ENCODE results near the gene IFIH1. TPM values are rescaled to one million over a fixed set of nuclear protein-coding genes. Genes with fewer than 3 reads are reported as not detected.

The IFIH1 gene
- total and polyA plus RNA-seq, 9 of the 15 experiments (the other 6 are each of a cell fraction or from before 2014, with no cell fraction given) = 0.15 to 1.2 (median 0.60) TPM; not detected in 1

DNA sequence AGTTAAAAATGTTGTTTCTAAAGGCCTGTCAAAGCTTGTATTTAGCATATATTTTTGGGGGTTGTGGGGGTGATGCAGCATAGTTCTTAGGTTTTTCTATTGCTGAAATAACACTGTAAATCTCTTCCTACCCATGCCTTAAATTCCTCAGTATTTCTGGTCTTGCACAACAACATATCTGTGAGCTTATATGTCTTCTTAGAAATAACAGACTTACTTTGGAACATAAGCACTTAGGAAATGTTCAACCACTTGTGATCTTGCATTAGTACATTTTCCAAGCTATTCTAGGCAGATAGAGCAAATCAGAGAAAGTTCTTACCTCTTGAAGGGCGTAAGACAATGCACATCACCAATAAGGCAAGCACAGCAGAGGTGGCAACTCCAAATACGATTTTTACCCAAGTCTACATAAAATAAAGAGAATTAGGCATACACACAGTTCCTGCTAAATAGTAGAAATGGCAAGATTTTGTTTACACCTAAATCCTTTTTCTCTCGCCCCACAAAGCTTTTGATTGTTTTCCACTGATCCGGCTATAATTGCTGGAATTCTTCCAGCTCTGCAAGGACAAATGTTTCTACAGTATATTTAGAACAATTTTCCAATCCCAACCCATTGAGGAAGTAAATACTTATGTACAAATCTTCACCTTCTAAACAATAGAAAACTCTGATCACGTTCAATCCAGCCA is 75.8 kb downstream of the IFIH1 start:
- H3K9me1 ChIP-seq (ENCODE audit: control insufficient read depth, insufficient read depth, low read length) = no peaks in the 10 kb centered on the region
- H2AFZ ChIP-seq (ENCODE audit: low read depth, low read length) = no peak overlapping the region
- H3K27ac ChIP-seq (ENCODE audit: extremely low read depth, low read depth, low read length) = no peak overlapping the region
- intact Hi-C loops (cut with micrococcal nuclease) = no loop called here
- no peak for ATAC-seq
- no peak for TF ChIP-seq HNRNPK (IDR thresholded peaks at IDR 0.05; ENCODE audit: low read depth, low read length, poor library complexity, severe bottlenecking)
- TF ChIP-seq POLR2G (IDR thresholded peaks at IDR 0.05; ENCODE audit: low read depth, low read length) = no peak
- no peak for TF ChIP-seq GATA2 (CRISPR knock-in tag; IDR thresholded peaks at IDR 0.05)
- TF ChIP-seq KLF6 (CRISPR knock-in tag; IDR thresholded peaks at IDR 0.05; ENCODE audit: borderline replicate concordance) = no peak
- TF ChIP-seq, protein P1, sequence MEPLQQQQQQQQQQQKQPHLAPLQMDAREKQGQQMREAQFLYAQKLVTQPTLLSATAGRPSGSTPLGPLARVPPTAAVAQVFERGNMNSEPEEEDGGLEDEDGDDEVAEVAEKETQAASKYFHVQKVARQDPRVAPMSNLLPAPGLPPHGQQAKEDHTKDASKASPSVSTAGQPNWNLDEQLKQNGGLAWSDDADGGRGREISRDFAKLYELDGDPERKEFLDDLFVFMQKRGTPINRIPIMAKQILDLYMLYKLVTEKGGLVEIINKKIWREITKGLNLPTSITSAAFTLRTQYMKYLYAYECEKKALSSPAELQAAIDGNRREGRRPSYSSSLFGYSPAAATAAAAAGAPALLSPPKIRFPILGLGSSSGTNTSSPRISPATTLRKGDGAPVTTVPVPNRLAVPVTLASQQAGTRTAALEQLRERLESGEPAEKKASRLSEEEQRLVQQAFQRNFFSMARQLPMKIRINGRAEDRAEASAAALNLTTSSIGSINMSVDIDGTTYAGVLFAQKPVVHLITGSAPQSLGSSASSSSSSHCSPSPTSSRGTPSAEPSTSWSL (CRISPR knock-in tag; IDR thresholded peaks at IDR 0.05; ENCODE audit: borderline replicate concordance) = no peak
- no peak for TF ChIP-seq FOSL1 (tag; conservative IDR thresholded peaks at IDR 0.05)
- no peak for TF ChIP-seq CHD1 (IDR thresholded peaks at IDR 0.05; ENCODE audit: low read length)
- TF ChIP-seq, protein P2, sequence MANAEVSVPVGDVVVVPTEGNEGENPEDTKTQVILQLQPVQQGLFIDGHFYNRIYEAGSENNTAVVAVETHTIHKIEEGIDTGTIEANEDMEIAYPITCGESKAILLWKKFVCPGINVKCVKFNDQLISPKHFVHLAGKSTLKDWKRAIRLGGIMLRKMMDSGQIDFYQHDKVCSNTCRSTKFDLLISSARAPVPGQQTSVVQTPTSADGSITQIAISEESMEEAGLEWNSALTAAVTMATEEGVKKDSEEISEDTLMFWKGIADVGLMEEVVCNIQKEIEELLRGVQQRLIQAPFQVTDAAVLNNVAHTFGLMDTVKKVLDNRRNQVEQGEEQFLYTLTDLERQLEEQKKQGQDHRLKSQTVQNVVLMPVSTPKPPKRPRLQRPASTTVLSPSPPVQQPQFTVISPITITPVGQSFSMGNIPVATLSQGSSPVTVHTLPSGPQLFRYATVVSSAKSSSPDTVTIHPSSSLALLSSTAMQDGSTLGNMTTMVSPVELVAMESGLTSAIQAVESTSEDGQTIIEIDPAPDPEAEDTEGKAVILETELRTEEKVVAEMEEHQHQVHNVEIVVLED (CRISPR knock-in tag; IDR thresholded peaks at IDR 0.05) = no peak
- TF ChIP-seq SOX6 (IDR thresholded peaks at IDR 0.05) = no peak
- no peak for TF ChIP-seq BCOR (IDR thresholded peaks at IDR 0.05)
- no peak for TF ChIP-seq USF2 (CRISPR knock-in tag; IDR thresholded peaks at IDR 0.05)
- TF ChIP-seq HDAC1 (IDR thresholded peaks at IDR 0.05) = no peak
- TF ChIP-seq NFXL1 (CRISPR knock-in tag; IDR thresholded peaks at IDR 0.05) = no peak
- no peak for TF ChIP-seq SAFB (IDR thresholded peaks at IDR 0.05; ENCODE audit: borderline replicate concordance, low read depth, low read length)
- no peak for TF ChIP-seq SMARCA4 (IDR thresholded peaks at IDR 0.05)
- no peak for TF ChIP-seq RBFOX2 (IDR thresholded peaks at IDR 0.05; ENCODE audit: low read depth, low read length)
- TF ChIP-seq, protein P3, sequence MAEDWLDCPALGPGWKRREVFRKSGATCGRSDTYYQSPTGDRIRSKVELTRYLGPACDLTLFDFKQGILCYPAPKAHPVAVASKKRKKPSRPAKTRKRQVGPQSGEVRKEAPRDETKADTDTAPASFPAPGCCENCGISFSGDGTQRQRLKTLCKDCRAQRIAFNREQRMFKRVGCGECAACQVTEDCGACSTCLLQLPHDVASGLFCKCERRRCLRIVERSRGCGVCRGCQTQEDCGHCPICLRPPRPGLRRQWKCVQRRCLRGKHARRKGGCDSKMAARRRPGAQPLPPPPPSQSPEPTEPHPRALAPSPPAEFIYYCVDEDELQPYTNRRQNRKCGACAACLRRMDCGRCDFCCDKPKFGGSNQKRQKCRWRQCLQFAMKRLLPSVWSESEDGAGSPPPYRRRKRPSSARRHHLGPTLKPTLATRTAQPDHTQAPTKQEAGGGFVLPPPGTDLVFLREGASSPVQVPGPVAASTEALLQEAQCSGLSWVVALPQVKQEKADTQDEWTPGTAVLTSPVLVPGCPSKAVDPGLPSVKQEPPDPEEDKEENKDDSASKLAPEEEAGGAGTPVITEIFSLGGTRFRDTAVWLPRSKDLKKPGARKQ (CRISPR knock-in tag; IDR thresholded peaks at IDR 0.05) = no peak
- H4K20me1 ChIP-seq (replicated peaks; ENCODE audit: control insufficient read depth, insufficient read depth, low read length) = no peaks in the 10 kb centered on the region
- in situ Hi-C loops (cut with MboI) = no loop called here
- DNase-seq (ENCODE audit: extremely low read depth in 1 of 4, low spot score in 3 of 4) = no peak
- no peaks in the 10 kb centered on the region for H3K4me1 ChIP-seq (replicated peaks in 1 of 2; ENCODE audit: control insufficient read depth in 2 of 2, insufficient read depth in 2 of 2, low read length in 2 of 2)
- no peaks in the 10 kb centered on the region for H3K79me2 ChIP-seq (ENCODE audit: control insufficient read depth, insufficient read depth, low read length)
- BruUV-seq (replicated peaks) = no TSS peak
- no peak for FAIRE-seq
- H3K36me3 ChIP-seq (ENCODE audit: control insufficient read depth, insufficient read depth, low read length) = no peaks in the 10 kb centered on the region
- POLR2A ChIA-PET = no interaction called here
- no peaks in the 10 kb centered on the region for H3K27me3 ChIP-seq (ENCODE audit: control insufficient read depth in 2 of 2, insufficient read depth in 2 of 2, low read length in 2 of 2)
- no peak overlapping the region for H3K4me3 ChIP-seq
- WGBS (ENCODE audit: insufficient coverage, low coverage, missing lambda C conversion rate) = 1% methylated on average over 5 of the region's 5 CpGs
- no peak overlapping the region for H3K4me2 ChIP-seq (ENCODE audit: insufficient read depth, low read length)
- no peak overlapping the region for H3K9ac ChIP-seq (ENCODE audit: insufficient read depth in 1 of 2, low read depth in 2 of 2, low read length in 2 of 2)
- H3K9me3 ChIP-seq (replicated peaks; ENCODE audit: control insufficient read depth, insufficient read depth, low read depth, low read length) = 0 out of 2 replicates have a peak, but pooled peaks cover 2% of the 10 kb centered on the region
- CTCF ChIA-PET (ENCODE audit: low intra/inter-chr PET ratio) = no interaction called here

All from K562 (cell line).